Measurements from ENCODE around the gene ACE2.

ACE2 gene

GRCh38 chrX:15566244-15566643 is 34.5 kb downstream of the ACE2 start:
- H3K27me3 ChIP-seq (ENCODE audit: insufficient read depth, low read length): no peaks in the 10 kb centered on the region
- H3K4me1 ChIP-seq (ENCODE audit: insufficient read depth, low read length): peaks cover 10% of the 10 kb centered on the region
- no peaks in the 10 kb centered on the region for H3K9me3 ChIP-seq (ENCODE audit: low read length)
- no peak overlapping the region for H2AFZ ChIP-seq (ENCODE audit: low read depth, low read length)
- H3K4me3 ChIP-seq (ENCODE audit: low read length): no peak overlapping the region
- H3K36me3 ChIP-seq (ENCODE audit: insufficient read depth, low read length): no peaks in the 10 kb centered on the region

GRCh38 chrX:15564981-15565579 is 35.7 kb downstream of the ACE2 start:
- Histone ChIP-seq H3K9me3 (ENCODE audit: low read length) (no peaks in the 10 kb centered on the region), H3K4me3 (ENCODE audit: low read length) (no peak overlapping the region), H3K36me3 (ENCODE audit: insufficient read depth, low read length) (no peaks in the 10 kb centered on the region), H3K4me1 (ENCODE audit: insufficient read depth, low read length) (peaks cover 10% of the 10 kb centered on the region), H2AFZ (ENCODE audit: low read depth, low read length) (no peak overlapping the region), H3K27me3 (ENCODE audit: insufficient read depth, low read length) (no peaks in the 10 kb centered on the region)

- no peaks in the 10 kb centered on the region for H3K9me3 ChIP-seq (ENCODE audit: low read length)
- H3K4me1 ChIP-seq (ENCODE audit: insufficient read depth, low read length): peaks cover 10% of the 10 kb centered on the region
- H3K27me3 ChIP-seq (ENCODE audit: insufficient read depth, low read length): no peaks in the 10 kb centered on the region
- H3K36me3 ChIP-seq (ENCODE audit: insufficient read depth, low read length): no peaks in the 10 kb centered on the region
- H2AFZ ChIP-seq (ENCODE audit: low read depth, low read length): no peak overlapping the region
- no peak overlapping the region for H3K4me3 ChIP-seq (ENCODE audit: low read length)
Observed at GRCh38 chrX:15563056-15563455, 37.7 kb downstream of the ACE2 start.

- H3K36me3 ChIP-seq (ENCODE audit: insufficient read depth, low read length): no peaks in the 10 kb centered on the region
- H3K9me3 ChIP-seq (ENCODE audit: low read length): no peaks in the 10 kb centered on the region
- no peak overlapping the region for H2AFZ ChIP-seq (ENCODE audit: low read depth, low read length)
- peaks cover 10% of the 10 kb centered on the region for H3K4me1 ChIP-seq (ENCODE audit: insufficient read depth, low read length)
- no peak overlapping the region for H3K4me3 ChIP-seq (ENCODE audit: low read length)
- H3K27me3 ChIP-seq (ENCODE audit: insufficient read depth, low read length): no peaks in the 10 kb centered on the region
Observed at GRCh38 chrX:15560924-15561323, 39.8 kb downstream of the ACE2 start.

- H2AFZ ChIP-seq (ENCODE audit: low read depth, low read length): no peak overlapping the region
- H3K27me3 ChIP-seq (ENCODE audit: insufficient read depth, low read length): no peaks in the 10 kb centered on the region
- no peak overlapping the region for H3K4me3 ChIP-seq (ENCODE audit: low read length)
- no peaks in the 10 kb centered on the region for H3K4me1 ChIP-seq (ENCODE audit: insufficient read depth, low read length)
- no peaks in the 10 kb centered on the region for H3K9me3 ChIP-seq (ENCODE audit: low read length)
- H3K36me3 ChIP-seq (ENCODE audit: insufficient read depth, low read length): no peaks in the 10 kb centered on the region
Observed at GRCh38 chrX:15559227-15559626, 41.5 kb downstream of the ACE2 start.

GRCh38 chrX:15549189-15550012 is 51.4 kb downstream of the ACE2 start:
- Histone ChIP-seq H3K9me3 (ENCODE audit: low read length) (no peaks in the 10 kb centered on the region), H3K4me3 (ENCODE audit: low read length) (no peak overlapping the region), H3K36me3 (ENCODE audit: insufficient read depth, low read length) (no peaks in the 10 kb centered on the region), H3K4me1 (ENCODE audit: insufficient read depth, low read length) (no peaks in the 10 kb centered on the region), H2AFZ (ENCODE audit: low read depth, low read length) (no peak overlapping the region), H3K27me3 (ENCODE audit: insufficient read depth, low read length) (peaks cover 4% of the 10 kb centered on the region)

- H3K9me3 ChIP-seq (ENCODE audit: low read length): no peaks in the 10 kb centered on the region
- H3K4me3 ChIP-seq (ENCODE audit: low read length): no peak overlapping the region
- H3K27me3 ChIP-seq (ENCODE audit: insufficient read depth, low read length): peaks cover 4% of the 10 kb centered on the region
- no peaks in the 10 kb centered on the region for H3K4me1 ChIP-seq (ENCODE audit: insufficient read depth, low read length)
- H3K36me3 ChIP-seq (ENCODE audit: insufficient read depth, low read length): no peaks in the 10 kb centered on the region
- H2AFZ ChIP-seq (ENCODE audit: low read depth, low read length): no peak overlapping the region
Observed at GRCh38 chrX:15547356-15547755, 53.4 kb downstream of the ACE2 start.

GRCh38 chrX:15546745-15547144 is 54.0 kb downstream of the ACE2 start:
- no peaks in the 10 kb centered on the region for H3K4me1 ChIP-seq (ENCODE audit: insufficient read depth, low read length)

GRCh38 chrX:15530318-15530717 is 70.4 kb downstream of the ACE2 start:
- Histone ChIP-seq H3K4me3 (ENCODE audit: low read length) (no peak overlapping the region), H3K9me3 (ENCODE audit: low read length) (no peaks in the 10 kb centered on the region), H3K36me3 (ENCODE audit: insufficient read depth, low read length) (no peaks in the 10 kb centered on the region), H3K27me3 (ENCODE audit: insufficient read depth, low read length) (no peaks in the 10 kb centered on the region), H3K4me1 (ENCODE audit: insufficient read depth, low read length) (no peaks in the 10 kb centered on the region), H2AFZ (ENCODE audit: low read depth, low read length) (no peak overlapping the region)

More at GRCh38 chrX:15546745-15547144, 54.0 kb downstream of the ACE2 start:
- no peaks in the 10 kb centered on the region for H3K9me3 ChIP-seq (ENCODE audit: low read length)
- no peak overlapping the region for H2AFZ ChIP-seq (ENCODE audit: low read depth, low read length)
- H3K36me3 ChIP-seq (ENCODE audit: insufficient read depth, low read length): no peaks in the 10 kb centered on the region
- no peak overlapping the region for H3K4me3 ChIP-seq (ENCODE audit: low read length)
- H3K27me3 ChIP-seq (ENCODE audit: insufficient read depth, low read length): peaks cover 4% of the 10 kb centered on the region

GRCh38 chrX:15529165-15529564 is 71.6 kb downstream of the ACE2 start:
- H2AFZ ChIP-seq (ENCODE audit: low read depth, low read length): no peak overlapping the region
- H3K36me3 ChIP-seq (ENCODE audit: insufficient read depth, low read length): no peaks in the 10 kb centered on the region
- H3K4me1 ChIP-seq (ENCODE audit: insufficient read depth, low read length): no peaks in the 10 kb centered on the region

GRCh38 chrX:15525664-15526416 is 74.9 kb downstream of the ACE2 start:
- Histone ChIP-seq H2AFZ (ENCODE audit: low read depth, low read length) (no peak overlapping the region), H3K4me1 (ENCODE audit: insufficient read depth, low read length) (no peaks in the 10 kb centered on the region), H3K9me3 (ENCODE audit: low read length) (no peaks in the 10 kb centered on the region), H3K36me3 (ENCODE audit: insufficient read depth, low read length) (no peaks in the 10 kb centered on the region), H3K27me3 (ENCODE audit: insufficient read depth, low read length) (no peaks in the 10 kb centered on the region), H3K4me3 (ENCODE audit: low read length) (no peak overlapping the region)

More at GRCh38 chrX:15529165-15529564, 71.6 kb downstream of the ACE2 start:
- no peak overlapping the region for H3K4me3 ChIP-seq (ENCODE audit: low read length)
- no peaks in the 10 kb centered on the region for H3K27me3 ChIP-seq (ENCODE audit: insufficient read depth, low read length)
- H3K9me3 ChIP-seq (ENCODE audit: low read length): no peaks in the 10 kb centered on the region

- no peaks in the 10 kb centered on the region for H3K4me1 ChIP-seq (ENCODE audit: insufficient read depth, low read length)
- no peaks in the 10 kb centered on the region for H3K27me3 ChIP-seq (ENCODE audit: insufficient read depth, low read length)
- H3K9me3 ChIP-seq (ENCODE audit: low read length): no peaks in the 10 kb centered on the region
- no peak overlapping the region for H2AFZ ChIP-seq (ENCODE audit: low read depth, low read length)
- no peaks in the 10 kb centered on the region for H3K36me3 ChIP-seq (ENCODE audit: insufficient read depth, low read length)
- H3K4me3 ChIP-seq (ENCODE audit: low read length): no peak overlapping the region
Observed at GRCh38 chrX:15524417-15524816, 76.3 kb downstream of the ACE2 start.

GRCh38 chrX:15523088-15523487 is 77.7 kb downstream of the ACE2 start:
- Histone ChIP-seq H3K4me1 (ENCODE audit: insufficient read depth, low read length) (no peaks in the 10 kb centered on the region), H3K27me3 (ENCODE audit: insufficient read depth, low read length) (no peaks in the 10 kb centered on the region), H3K9me3 (ENCODE audit: low read length) (no peaks in the 10 kb centered on the region), H3K36me3 (ENCODE audit: insufficient read depth, low read length) (no peaks in the 10 kb centered on the region), H3K4me3 (ENCODE audit: low read length) (no peak overlapping the region), H2AFZ (ENCODE audit: low read depth, low read length) (no peak overlapping the region)

Data from neuron (in vitro differentiated cells).